A673 (cell line): Measurements from ENCODE around the gene BCR. TPM values are rescaled to one million over a fixed set of nuclear protein-coding genes. Genes with fewer than 3 reads are reported as not detected.

Experiments used
- BruUV-seq: library from RNA; stranded (reverse); fragments of 400-500 nt; replicated peaks from 2 replicates; lab custom pipeline; 2021; lab: Mats Ljungman, UMichigan
- CTCF ChIA-PET: fragments of 300-600 bp; sonication (Branson Sonifier 250); formaldehyde crosslinking; loops from one replicate; lab custom pipeline; 2022; ENCODE audit warnings: antibody characterized with exemption; lab: Charles Lee
- POLR2A ChIA-PET: fragments of 300-600 bp; sonication (Branson Sonifier 250); formaldehyde crosslinking; loops from one replicate; lab custom pipeline; 2022; ENCODE audit warnings: antibody characterized with exemption; ENCODE audit not compliant: low non-redundant PET; lab: Charles Lee
- DNase-seq: peaks from one replicate; pipeline ENCODE4 v3.0.0-alpha.2; 2015; ENCODE audit warnings: low spot score
- H3K27ac ChIP-seq: fragments of 200-600 bp; sonication (generic); 2 replicates; pipeline ENCODE4 v1.5.1; 2016; ENCODE audit warnings: mixed run types, low read depth, mild to moderate bottlenecking, mixed read lengths, antibody characterized with exemption, low read length; ENCODE audit not compliant: poor library complexity, severe bottlenecking
- H3K27me3 ChIP-seq: fragments of 200-600 bp; sonication (generic); replicated peaks from 2 replicates; pipeline ENCODE4 v1.6.1; 2017; ENCODE audit warnings: mixed run types, low read depth, mild to moderate bottlenecking, mixed read lengths, antibody characterized with exemption, low read length; ENCODE audit not compliant: insufficient read depth, poor library complexity
- H3K36me3 ChIP-seq: fragments of 200-600 bp; sonication (generic); 2 replicates; pipeline ENCODE4 v1.6.1; 2016; ENCODE audit warnings: mixed run types, mild to moderate bottlenecking, mixed read lengths, antibody characterized with exemption, low read length; ENCODE audit not compliant: insufficient read depth, poor library complexity, severe bottlenecking
- H3K4me1 ChIP-seq: fragments of 200-600 bp; sonication (generic); 2 replicates; pipeline ENCODE4 v1.6.1; 2017; ENCODE audit warnings: mixed run types, mild to moderate bottlenecking, mixed read lengths, antibody characterized with exemption, low read length; ENCODE audit not compliant: insufficient read depth, poor library complexity, severe bottlenecking
- H3K4me3 ChIP-seq: fragments of 200-600 bp; sonication (generic); 2 replicates; pipeline ENCODE4 v1.5.1; 2016; ENCODE audit warnings: low read depth, mixed run types, mild to moderate bottlenecking, mixed read lengths, low read length; ENCODE audit not compliant: poor library complexity, severe bottlenecking
- H3K9me3 ChIP-seq: fragments of 200-600 bp; sonication (generic); 2 replicates; pipeline ENCODE4 v1.6.1; 2016; ENCODE audit warnings: mixed run types, low read depth, mild to moderate bottlenecking, mixed read lengths, antibody characterized with exemption, low read length; ENCODE audit not compliant: poor library complexity, severe bottlenecking
- CTCF ChIP-seq: fragments of 300-800, 200-600 bp; sonication (generic); conservative IDR thresholded peaks from 2 replicates; pipeline ENCODE4 v1.5.1; 2017; ENCODE audit warnings: low read depth, mild to moderate bottlenecking, antibody characterized with exemption, low read length, moderate library complexity, mixed read lengths
- EZH2 ChIP-seq: fragments of 200-600 bp; sonication (generic); IDR thresholded peaks from 2 replicates; pipeline ENCODE4 v1.6.1; 2017; ENCODE audit warnings: borderline replicate concordance, low read depth, mild to moderate bottlenecking, mixed read lengths, antibody characterized with exemption, low read length; ENCODE audit not compliant: poor library complexity, severe bottlenecking
- intact Hi-C: fragments of 100-400 bp; cut with micrococcal nuclease; formaldehyde crosslinking; loops from one replicate; pipeline ENCODE4 v1.10.0; 2022; ENCODE audit not compliant: unreplicated experiment
- total RNA-seq: library from RNA; stranded (reverse); gene quantifications from 2 replicates; pipeline ENCODE4 v1.2.3, GENCODE V29; 2021

The BCR gene
- total RNA-seq, 1 experiment from 2014 or later: 63.1 TPM

GRCh38 chr22:23240639-23241389 lies 60.5 kb downstream of the BCR start:
- TF ChIP-seq EZH2: no peak
- peak; percentile 54 for TF ChIP-seq CTCF
- H3K9me3 ChIP-seq: no peaks in the 10 kb centered on the region
- ChIA-PET CTCF (interaction anchor here (0.7 kb wide), 1 partner anchor 29 kb away, joined by 3 read pairs; no protein-coding TSS in a partner anchor), POLR2A (no interaction called here)
- BruUV-seq: no TSS peak
- intact Hi-C loops: loop anchor here (1.0 kb wide), 1 partner anchor 63 kb away; no protein-coding TSS in a partner anchor
- H3K36me3 ChIP-seq: no peaks in the 10 kb centered on the region
- no peaks in the 10 kb centered on the region for H3K27me3 ChIP-seq
- H3K4me3 ChIP-seq: no peak overlapping the region
- peak overlapping the region; percentile 85 for H3K27ac ChIP-seq
- peak; percentile 33 for DNase-seq
- H3K4me1 ChIP-seq: peaks cover 43% of the 10 kb centered on the region

GRCh38 chr22:23241562-23242472 lies 61.5 kb downstream of the BCR start:
- peaks cover 36% of the 10 kb centered on the region for H3K4me1 ChIP-seq
- POLR2A ChIA-PET: no interaction called here

More at GRCh38 chr22:23241562-23242472, 61.5 kb downstream of the BCR start:
- CTCF ChIA-PET: interaction anchor here (0.8 to 1.8 kb wide), 3 partner anchors 40 to 63 kb away, joined by 3 to 9 read pairs (median 4); no protein-coding TSS in a partner anchor
- Histone ChIP-seq H3K4me3 (peak overlapping the region; percentile 3), H3K27ac (peak overlapping the region; percentile 85), H3K27me3 (no peaks in the 10 kb centered on the region), H3K9me3 (no peaks in the 10 kb centered on the region), H3K36me3 (no peaks in the 10 kb centered on the region)
- DNase-seq: no peak
- intact Hi-C loops: no loop called here
- TF ChIP-seq CTCF: no peak
- no peak for TF ChIP-seq EZH2
- no TSS peak for BruUV-seq
